HG03196 (cell line): Measurements from ENCODE around the gene NUP62.

Source experiments
- ATAC-seq: cut with Tn5 transposase; IDR thresholded peaks from one replicate; pipeline ENCODE4 v1.9.1; 2021; ENCODE audit not compliant: unreplicated experiment

NUP62 gene

GRCh38 chr19:49882643-49883042, 46.7 kb downstream of the NUP62 start:
- no peak for ATAC-seq

- ATAC-seq = no peak
Observed at GRCh38 chr19:49881672-49882394, 47.5 kb downstream of the NUP62 start.

- no peak for ATAC-seq
Observed at GRCh38 chr19:49881186-49881585, 48.1 kb downstream of the NUP62 start.

GRCh38 chr19:49880162-49880869, 49.0 kb downstream of the NUP62 start:
- no peak for ATAC-seq

GRCh38 chr19:49879243-49879963, 49.9 kb downstream of the NUP62 start:
- ATAC-seq = no peak

GRCh38 chr19:49878744-49879070, 50.6 kb downstream of the NUP62 start:
- no peak for ATAC-seq

- ATAC-seq = peak; percentile 42
Observed at GRCh38 chr19:49877879-49878743, 51.2 kb downstream of the NUP62 start.

- ATAC-seq = peak; percentile 65
Observed at GRCh38 chr19:49877020-49877878, 52.1 kb downstream of the NUP62 start, which contains the start of the genes AKT1S1 and TBC1D17. Gene AKT1S1, minus strand, starts transcription at chr19:49877355. Its CDS starts 4,060 bp downstream, at chr19:49873295. Gene TBC1D17, plus strand, starts transcription at chr19:49877702. Its CDS starts 22 bp downstream, at chr19:49877724.

GRCh38 chr19:49876422-49877019, 52.8 kb downstream of the NUP62 start:
- ATAC-seq = peak; percentile 46

GRCh38 chr19:49875857-49876421, 53.4 kb downstream of the NUP62 start:
- ATAC-seq = no peak

- no peak for ATAC-seq
Observed at GRCh38 chr19:49875177-49875576, 54.1 kb downstream of the NUP62 start.

- ATAC-seq = no peak
Observed at GRCh38 chr19:49874503-49875157, 54.7 kb downstream of the NUP62 start.

- no peak for ATAC-seq
Observed at GRCh38 chr19:49873834-49874233, 55.5 kb downstream of the NUP62 start.

- ATAC-seq = no peak
Observed at GRCh38 chr19:49873129-49873521, 56.2 kb downstream of the NUP62 start.

- ATAC-seq = no peak
Observed at GRCh38 chr19:49872245-49873128, 56.8 kb downstream of the NUP62 start.

GRCh38 chr19:49871349-49871985, 57.8 kb downstream of the NUP62 start:
- no peak for ATAC-seq

GRCh38 chr19:49870309-49870901, 58.9 kb downstream of the NUP62 start:
- no peak for ATAC-seq
